ENCODE measurements around the gene KIF6. TPM values are rescaled to one million over a fixed set of nuclear protein-coding genes. Genes with fewer than 3 reads are reported as not detected.

Gene KIF6
- total and polyA plus RNA-seq, 4 donors = 1.1 to 7.8 (median 4.5) TPM

DNA sequence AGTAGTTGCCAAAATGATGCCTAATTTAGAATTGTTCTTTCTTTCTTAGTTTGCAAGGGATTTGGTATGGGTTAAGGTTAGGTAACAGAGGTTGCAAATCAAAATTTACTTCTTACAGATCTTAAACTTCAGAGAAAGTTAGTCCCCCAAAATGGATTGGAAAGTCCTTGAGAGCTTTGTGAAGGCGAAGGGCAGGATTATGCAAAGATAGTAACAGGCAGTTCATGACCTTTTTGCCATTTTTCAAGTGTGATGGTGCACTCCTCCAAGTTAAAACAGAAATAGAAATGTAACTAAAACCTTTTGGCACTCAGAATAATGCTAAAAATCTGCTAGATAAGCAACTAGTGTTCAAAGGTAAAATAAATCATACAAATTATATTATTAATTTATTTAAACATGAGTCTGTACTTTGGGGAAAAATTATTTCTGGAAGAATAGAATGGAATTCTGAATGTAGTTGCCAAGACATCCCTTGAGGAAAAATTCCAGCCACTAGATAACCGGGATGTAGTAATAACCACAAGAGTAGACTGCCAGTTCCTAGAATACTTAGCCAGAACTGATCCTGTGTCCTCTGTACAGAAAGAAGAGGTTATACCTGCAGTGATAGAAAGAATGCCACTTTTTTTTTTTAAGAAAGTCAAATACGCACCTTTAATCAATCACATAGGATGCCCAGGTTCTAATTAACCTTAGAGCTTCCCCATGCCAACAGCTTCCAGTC, 35.2 kb upstream of the KIF6 start:
- DNase-seq (no peak), ATAC-seq (ENCODE audit: insufficient read depth, low FRiP score) (no peak)
- Histone ChIP-seq H3K4me1 (ENCODE audit: control insufficient read depth in 5 of 5, insufficient read depth in 5 of 5, low read length in 5 of 5) (peaks cover 0 to 3% (median 0%) of the 10 kb centered on the region in 5 donors), H3K36me3 (ENCODE audit: control insufficient read depth in 4 of 4, insufficient read depth in 4 of 4, low read length in 4 of 4) (no peaks in the 10 kb centered on the region), H3K27ac (ENCODE audit: low read depth in 1 of 2, low read length in 1 of 2) (no peak overlapping the region), H3K9ac (ENCODE audit: insufficient read depth in 1 of 2, low read length in 2 of 2) (no peak overlapping the region), H3K4me3 (no peak overlapping the region), H3K9me3 (ENCODE audit: control insufficient read depth in 4 of 4, insufficient read depth in 3 of 4, low read length in 3 of 4) (no peaks in the 10 kb centered on the region), H3K27me3 (ENCODE audit: control insufficient read depth in 3 of 3, insufficient read depth in 3 of 3, low read length in 2 of 3) (no peaks in the 10 kb centered on the region)
- 75 to 83% methylated on average over 3 of the region's 3 CpGs for WGBS, 2 donors
- TF ChIP-seq, protein P1, sequence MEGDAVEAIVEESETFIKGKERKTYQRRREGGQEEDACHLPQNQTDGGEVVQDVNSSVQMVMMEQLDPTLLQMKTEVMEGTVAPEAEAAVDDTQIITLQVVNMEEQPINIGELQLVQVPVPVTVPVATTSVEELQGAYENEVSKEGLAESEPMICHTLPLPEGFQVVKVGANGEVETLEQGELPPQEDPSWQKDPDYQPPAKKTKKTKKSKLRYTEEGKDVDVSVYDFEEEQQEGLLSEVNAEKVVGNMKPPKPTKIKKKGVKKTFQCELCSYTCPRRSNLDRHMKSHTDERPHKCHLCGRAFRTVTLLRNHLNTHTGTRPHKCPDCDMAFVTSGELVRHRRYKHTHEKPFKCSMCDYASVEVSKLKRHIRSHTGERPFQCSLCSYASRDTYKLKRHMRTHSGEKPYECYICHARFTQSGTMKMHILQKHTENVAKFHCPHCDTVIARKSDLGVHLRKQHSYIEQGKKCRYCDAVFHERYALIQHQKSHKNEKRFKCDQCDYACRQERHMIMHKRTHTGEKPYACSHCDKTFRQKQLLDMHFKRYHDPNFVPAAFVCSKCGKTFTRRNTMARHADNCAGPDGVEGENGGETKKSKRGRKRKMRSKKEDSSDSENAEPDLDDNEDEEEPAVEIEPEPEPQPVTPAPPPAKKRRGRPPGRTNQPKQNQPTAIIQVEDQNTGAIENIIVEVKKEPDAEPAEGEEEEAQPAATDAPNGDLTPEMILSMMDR (IDR thresholded peaks at IDR 0.05; ENCODE audit: control extremely low read depth, extremely low read depth) = no peak

DNA sequence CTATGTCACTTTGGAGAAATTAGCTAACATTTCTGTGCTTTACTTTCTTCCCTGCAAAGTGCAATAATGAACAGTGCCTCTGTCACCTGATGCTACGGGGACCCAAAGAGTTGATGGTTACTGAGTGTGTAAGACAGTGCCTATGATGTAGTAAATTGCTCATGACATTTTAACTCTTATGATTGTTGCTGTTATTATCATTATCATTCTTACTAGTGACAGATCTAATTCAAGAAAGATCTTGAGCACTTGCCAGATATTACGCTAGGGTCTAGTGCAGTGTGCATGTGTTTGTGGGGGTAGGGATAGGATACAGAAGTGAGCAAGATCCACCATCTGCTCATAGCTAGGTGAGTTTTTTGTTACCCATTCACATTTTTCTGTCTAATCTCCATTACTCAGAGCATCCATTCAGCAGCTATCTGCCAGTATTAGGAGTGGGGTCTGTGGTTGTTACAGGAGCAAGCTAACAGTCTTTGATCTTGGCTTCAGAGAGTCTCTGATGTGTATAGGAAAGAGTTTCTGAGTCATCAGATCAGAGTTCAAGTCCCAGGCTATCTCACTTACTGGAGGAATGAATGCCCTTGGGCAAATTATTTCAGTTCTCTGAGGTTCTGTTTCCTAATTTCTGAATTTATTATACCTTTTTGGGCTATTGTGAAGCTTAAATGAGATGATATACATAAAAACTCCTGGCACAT, 33.8 kb upstream of the KIF6 start:
- no peak overlapping the region for H3K27ac ChIP-seq (ENCODE audit: low read depth in 1 of 2, low read length in 1 of 2)
- no peak for ATAC-seq (ENCODE audit: insufficient read depth, low FRiP score)
- 92 to 96% methylated on average over 2 of the region's 2 CpGs for WGBS, 2 donors
- no peak overlapping the region for H3K9ac ChIP-seq (ENCODE audit: insufficient read depth in 1 of 2, low read length in 2 of 2)
- no peaks in the 10 kb centered on the region for H3K27me3 ChIP-seq (ENCODE audit: control insufficient read depth in 3 of 3, insufficient read depth in 3 of 3, low read length in 2 of 3)
- DNase-seq = no peak
- TF ChIP-seq, protein P1 (IDR thresholded peaks at IDR 0.05; ENCODE audit: control extremely low read depth, extremely low read depth) = no peak
- H3K4me1 ChIP-seq (ENCODE audit: control insufficient read depth in 5 of 5, insufficient read depth in 5 of 5, low read length in 5 of 5) = peaks cover 0 to 7% (median 0%) of the 10 kb centered on the region in 5 donors
- no peaks in the 10 kb centered on the region for H3K9me3 ChIP-seq (ENCODE audit: control insufficient read depth in 4 of 4, insufficient read depth in 3 of 4, low read length in 3 of 4)
- no peaks in the 10 kb centered on the region for H3K36me3 ChIP-seq (ENCODE audit: control insufficient read depth in 4 of 4, insufficient read depth in 4 of 4, low read length in 4 of 4)
- no peak overlapping the region for H3K4me3 ChIP-seq

- no peak for DNase-seq
- peaks cover 0 to 7% (median 3%) of the 10 kb centered on the region in 5 donors for H3K4me1 ChIP-seq (ENCODE audit: control insufficient read depth in 5 of 5, insufficient read depth in 5 of 5, low read length in 5 of 5)
- H3K9me3 ChIP-seq (ENCODE audit: control insufficient read depth in 4 of 4, insufficient read depth in 3 of 4, low read length in 3 of 4) = no peaks in the 10 kb centered on the region
- no peaks in the 10 kb centered on the region for H3K36me3 ChIP-seq (ENCODE audit: control insufficient read depth in 4 of 4, insufficient read depth in 4 of 4, low read length in 4 of 4)
- H3K9ac ChIP-seq (ENCODE audit: insufficient read depth in 1 of 2, low read length in 2 of 2) = no peak overlapping the region
- no peak for ATAC-seq (ENCODE audit: insufficient read depth, low FRiP score)
- H3K27ac ChIP-seq (ENCODE audit: low read depth in 1 of 2, low read length in 1 of 2) = no peak overlapping the region
- H3K4me3 ChIP-seq = no peak overlapping the region
- TF ChIP-seq, protein P1 (IDR thresholded peaks at IDR 0.05; ENCODE audit: control extremely low read depth, extremely low read depth) = no peak
- H3K27me3 ChIP-seq (ENCODE audit: control insufficient read depth in 3 of 3, insufficient read depth in 3 of 3, low read length in 2 of 3) = no peaks in the 10 kb centered on the region
- 92 to 96% methylated on average over 2 of the region's 2 CpGs for WGBS, 2 donors
Measured at GRCh38 chr6:39756582-39756981, 31.4 kb upstream of the KIF6 start.

Measured in lung (tissue), 12 donors.